Loucy (cell line): Measurements from ENCODE around the gene ORMDL2.

Experiments
- EZH2phosphoT487 ChIP-seq: fragments of 200-600 bp; IDR thresholded peaks from 2 replicates; pipeline ENCODE4 v1.6.1; 2018; ENCODE audit warnings: antibody characterized with exemption, mild to moderate bottlenecking, moderate library complexity, borderline replicate concordance
- TF ChIP-seq, protein P1 (sequence below): fragments of 200-600 bp; sonication (generic); conservative IDR thresholded peaks from 2 replicates; pipeline ENCODE4 v1.5.1; 2014; ENCODE audit warnings: mild to moderate bottlenecking, antibody characterized with exemption, low read length

DNA sequence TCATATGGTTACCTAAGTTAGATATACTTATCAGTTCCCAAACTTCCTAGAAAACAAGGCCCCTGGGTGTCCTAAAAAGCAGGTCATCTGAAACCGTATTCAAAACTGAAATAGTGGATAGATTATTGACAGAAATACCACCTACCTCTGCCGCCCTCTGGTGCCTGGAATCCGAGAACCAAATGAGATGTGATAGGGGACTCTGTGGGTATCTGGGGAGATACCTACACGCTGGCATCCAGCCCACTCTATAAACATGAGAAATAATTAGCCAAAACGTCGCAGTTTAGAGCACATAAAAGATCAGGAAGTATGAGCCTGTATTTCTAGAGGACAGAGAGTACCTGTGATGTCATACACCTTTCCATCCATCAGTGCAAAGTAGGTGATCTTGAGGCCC lies 4.4 kb downstream of the ORMDL2 start:
- TF ChIP-seq EZH2phosphoT487, result no peak
- TF ChIP-seq, protein P1, sequence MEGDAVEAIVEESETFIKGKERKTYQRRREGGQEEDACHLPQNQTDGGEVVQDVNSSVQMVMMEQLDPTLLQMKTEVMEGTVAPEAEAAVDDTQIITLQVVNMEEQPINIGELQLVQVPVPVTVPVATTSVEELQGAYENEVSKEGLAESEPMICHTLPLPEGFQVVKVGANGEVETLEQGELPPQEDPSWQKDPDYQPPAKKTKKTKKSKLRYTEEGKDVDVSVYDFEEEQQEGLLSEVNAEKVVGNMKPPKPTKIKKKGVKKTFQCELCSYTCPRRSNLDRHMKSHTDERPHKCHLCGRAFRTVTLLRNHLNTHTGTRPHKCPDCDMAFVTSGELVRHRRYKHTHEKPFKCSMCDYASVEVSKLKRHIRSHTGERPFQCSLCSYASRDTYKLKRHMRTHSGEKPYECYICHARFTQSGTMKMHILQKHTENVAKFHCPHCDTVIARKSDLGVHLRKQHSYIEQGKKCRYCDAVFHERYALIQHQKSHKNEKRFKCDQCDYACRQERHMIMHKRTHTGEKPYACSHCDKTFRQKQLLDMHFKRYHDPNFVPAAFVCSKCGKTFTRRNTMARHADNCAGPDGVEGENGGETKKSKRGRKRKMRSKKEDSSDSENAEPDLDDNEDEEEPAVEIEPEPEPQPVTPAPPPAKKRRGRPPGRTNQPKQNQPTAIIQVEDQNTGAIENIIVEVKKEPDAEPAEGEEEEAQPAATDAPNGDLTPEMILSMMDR, result peak; percentile 16; the same call in 1 of the 2 replicates
